SK-N-SH (cell line): ENCODE measurements around the gene GFOD2. TPM values are rescaled to one million over a fixed set of nuclear protein-coding genes. Genes with fewer than 3 reads are reported as not detected.

Source experiments
- CTCF ChIA-PET: fragments of 300-600, 350-600 bp; formaldehyde crosslinking; extraction: SDS; loops from one replicate; lab custom pipeline; 2021; lab: Yijun Ruan, JAX
- POLR2A ChIA-PET: fragments of 350-600 bp; sonication (Branson Sonifier 250); formaldehyde crosslinking; extraction: SDS; loops from one replicate; lab custom pipeline; 2020; ENCODE audit warnings: antibody characterized with exemption, inconsistent platforms; lab: Yijun Ruan, JAX
- DNase-seq: peaks from one replicate; pipeline ENCODE4 v3.0.0; 2012
- H2AFZ ChIP-seq: fragments of 200-600 bp; sonication (generic); 2 replicates; pipeline ENCODE4 v1.8.1; 2016; ENCODE audit warnings: antibody characterized with exemption, mild to moderate bottlenecking, low read depth
- H3F3A ChIP-seq: fragments of 200-600 bp; sonication (generic); replicated peaks from 2 replicates; pipeline ENCODE3; 2016; ENCODE audit warnings: antibody characterized with exemption, mild to moderate bottlenecking; ENCODE audit not compliant: insufficient read depth
- H3K27ac ChIP-seq, 2 experiments: fragments of 200-500 bp in 1 of 2; fragments of 200-600 bp in 1 of 2; sonication (Bioruptor generic) in 1 of 2; sonication (generic), shearing (Covaris generic) in 1 of 2; 2 replicates each; pipeline versions ENCODE4 v1.5.1 to v1.6.1; 2014 to 2016; ENCODE audit warnings: low read depth in 2 of 2, inconsistent platforms in 1 of 2, low read length in 1 of 2, mild to moderate bottlenecking in 1 of 2, mixed read lengths in 1 of 2
- H3K27me3 ChIP-seq: fragments of 200-600 bp; sonication (generic), shearing (Covaris generic); 2 replicates; pipeline ENCODE4 v1.6.1; 2016; ENCODE audit warnings: mixed run types; ENCODE audit not compliant: insufficient read depth
- H3K36me3 ChIP-seq, 2 experiments: fragments of 200-500 bp in 1 of 2; fragments of 200-600 bp in 1 of 2; sonication (Bioruptor generic) in 1 of 2; sonication (generic) in 1 of 2; replicated peaks in 1 of 2; 2 replicates each; pipeline versions ENCODE3 to v1.5.1; 2014 to 2016; ENCODE audit warnings: low read length in 1 of 2, mild to moderate bottlenecking in 1 of 2; ENCODE audit not compliant: insufficient read depth in 2 of 2, control insufficient read depth in 1 of 2
- H3K4me1 ChIP-seq, 2 experiments: fragments of 200-500 bp in 1 of 2; fragments of 200-600 bp in 1 of 2; sonication (Bioruptor generic) in 1 of 2; sonication (generic), shearing (Covaris generic) in 1 of 2; 2 replicates each; pipeline versions ENCODE4 v1.5.1 to v1.6.1; 2014 to 2016; ENCODE audit warnings: low read depth in 1 of 2, low read length in 1 of 2, mixed run types in 1 of 2; ENCODE audit not compliant: insufficient read depth in 2 of 2, control insufficient read depth in 1 of 2
- H3K4me2 ChIP-seq: fragments of 200-600 bp; sonication (generic), shearing (Covaris generic); 2 replicates; pipeline ENCODE4 v1.6.1; 2017; ENCODE audit warnings: mixed run types
- H3K4me3 ChIP-seq, 2 experiments: fragments of 200-500 bp in 1 of 2; fragments of 200-600 bp in 1 of 2; sonication (Bioruptor generic) in 1 of 2; sonication (generic), shearing (Covaris generic) in 1 of 2; 2 replicates each; pipeline versions ENCODE4 v1.5.1 to v1.8.1; 2014 to 2016; ENCODE audit warnings: low read depth in 2 of 2, inconsistent platforms in 1 of 2, low read length in 1 of 2, mild to moderate bottlenecking in 1 of 2, mixed read lengths in 1 of 2, moderate library complexity in 1 of 2
- H3K79me2 ChIP-seq: fragments of 200-600 bp; sonication (generic); 2 replicates; pipeline ENCODE4 v1.8.1; 2017; ENCODE audit warnings: mild to moderate bottlenecking; ENCODE audit not compliant: insufficient read depth
- H3K9ac ChIP-seq: fragments of 200-600 bp; sonication (generic); 2 replicates; pipeline ENCODE4 v1.6.1; 2017; ENCODE audit warnings: mixed run types
- H3K9me2 ChIP-seq: fragments of 200-600 bp; sonication (generic); 2 replicates; pipeline ENCODE4 v1.6.1; 2017; ENCODE audit warnings: mixed run types
- H3K9me3 ChIP-seq: fragments of 200-600 bp; sonication (generic); 2 replicates; pipeline ENCODE4 v1.6.1; 2017; ENCODE audit warnings: mixed run types, mild to moderate bottlenecking, moderate library complexity
- H4K20me1 ChIP-seq: fragments of 200-600 bp; sonication (generic); 2 replicates; pipeline ENCODE4 v1.6.1; 2017; ENCODE audit warnings: mild to moderate bottlenecking, mixed run types; ENCODE audit not compliant: insufficient read depth
- CHD2 ChIP-seq: fragments of 150-350 bp; IDR thresholded peaks from 2 replicates; pipeline ENCODE4 v1.6.1; 2018; ENCODE audit warnings: low read length; ENCODE audit not compliant: partially characterized antibody
- ELF1 ChIP-seq: IDR thresholded peaks from 2 replicates; pipeline ENCODE4 v1.4.0; 2012
- EP300 ChIP-seq, 2 experiments: IDR thresholded peaks; 2 replicates each; pipeline versions ENCODE4 v1.4.0 to v1.6.1; 2012; ENCODE audit warnings: borderline replicate concordance in 1 of 2, low read depth in 1 of 2, low read length in 1 of 2
- FOSL2 ChIP-seq: IDR thresholded peaks from 2 replicates; pipeline ENCODE4 v1.4.0; 2012; ENCODE audit warnings: low read depth, mild to moderate bottlenecking, moderate library complexity, borderline replicate concordance
- FOXJ3 ChIP-seq: sonication (generic); formaldehyde crosslinking; IDR thresholded peaks from 2 replicates; pipeline ENCODE4 v1.5.1; 2020; ENCODE audit warnings: mild to moderate bottlenecking, missing genetic modification reagents
- GABPA ChIP-seq: IDR thresholded peaks from 2 replicates; pipeline ENCODE4 v1.4.0; 2012; ENCODE audit warnings: low read depth, mild to moderate bottlenecking
- MEF2A ChIP-seq: IDR thresholded peaks from 2 replicates; pipeline ENCODE4 v1.4.0; 2012; ENCODE audit warnings: low read depth, borderline replicate concordance
- MXI1 ChIP-seq: IDR thresholded peaks from 2 replicates; pipeline ENCODE4 v1.6.1; 2012; ENCODE audit warnings: mild to moderate bottlenecking, low read depth, low read length, improper control_type of control experiment
- NRF1 ChIP-seq: IDR thresholded peaks from 2 replicates; pipeline ENCODE4 v1.6.1; 2012; ENCODE audit warnings: low read depth, mild to moderate bottlenecking, low read length
- RAD21 ChIP-seq: IDR thresholded peaks from 2 replicates; pipeline ENCODE4 v1.6.1; 2012; ENCODE audit warnings: mild to moderate bottlenecking, low read length
- RFX5 ChIP-seq: IDR thresholded peaks from 2 replicates; pipeline ENCODE4 v1.6.1; 2012; ENCODE audit warnings: mild to moderate bottlenecking, improper control_type of control experiment, low read length
- SMC3 ChIP-seq: IDR thresholded peaks from 2 replicates; pipeline ENCODE4 v1.6.1; 2012; ENCODE audit warnings: low read depth, low read length, improper control_type of control experiment
- YY1 ChIP-seq: IDR thresholded peaks from 2 replicates; pipeline ENCODE4 v1.4.0; 2012; ENCODE audit warnings: low read depth, mild to moderate bottlenecking
- ZBTB33 ChIP-seq: IDR thresholded peaks from 2 replicates; pipeline ENCODE4 v1.4.0; 2012; ENCODE audit warnings: low read depth, borderline replicate concordance
- WGBS: methylation state at CpG from one replicate; pipeline ENCODE4 v1.1.6; 2017; ENCODE audit warnings: low lambda C conversion rate; 5-methylcytosine and 5-hydroxymethylcytosine counted together
- polyA plus RNA-seq, 3 experiments: library from polyadenylated mRNA; depleted of rRNA; stranded (reverse); fragments of >200 nt; gene quantifications; 2 replicates each; pipeline ENCODE4 v1.2.3, GENCODE V29; 2012
- TF ChIP-seq, protein P1 (sequence below): fragments of 150-350 bp; IDR thresholded peaks from 2 replicates; pipeline ENCODE4 v1.6.1; 2016; ENCODE audit warnings: mild to moderate bottlenecking, low read depth, low read length
- TF ChIP-seq, protein P2 (sequence below): IDR thresholded peaks from 2 replicates; pipeline ENCODE4 v1.6.1; 2012; ENCODE audit warnings: mild to moderate bottlenecking, low read depth, low read length, moderate library complexity
- TF ChIP-seq, protein P3 (sequence below): fragments of 200-600 bp; sonication (generic); IDR thresholded peaks from 2 replicates; pipeline ENCODE4 v1.6.1; 2017; ENCODE audit warnings: antibody characterized with exemption, mild to moderate bottlenecking, moderate library complexity

GFOD2 gene
- polyA plus RNA-seq, 1 of the 3 experiments (the other 2 are of a cell fraction), result 19.0 TPM

DNA sequence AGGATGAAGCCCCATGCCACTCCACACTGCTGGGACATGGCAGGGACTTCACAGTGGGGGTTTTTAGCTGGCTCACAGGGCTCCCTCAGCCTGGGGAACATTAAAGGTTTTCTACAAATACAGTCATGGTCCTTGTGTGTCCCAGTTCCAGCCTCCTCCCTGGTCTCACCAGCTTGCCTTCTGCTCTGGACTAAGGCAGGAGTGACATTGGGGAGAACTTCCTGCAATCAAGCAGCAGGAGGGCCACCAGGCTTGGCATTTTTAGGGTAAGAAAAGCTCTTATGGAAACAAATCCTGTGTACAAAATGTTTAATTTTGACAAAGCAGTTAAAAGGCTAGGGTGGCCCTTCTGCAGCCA lies 56.5 kb downstream of the GFOD2 start:
- POLR2A ChIA-PET, result no interaction called here
- H2AFZ ChIP-seq, result no peak overlapping the region

DNA sequence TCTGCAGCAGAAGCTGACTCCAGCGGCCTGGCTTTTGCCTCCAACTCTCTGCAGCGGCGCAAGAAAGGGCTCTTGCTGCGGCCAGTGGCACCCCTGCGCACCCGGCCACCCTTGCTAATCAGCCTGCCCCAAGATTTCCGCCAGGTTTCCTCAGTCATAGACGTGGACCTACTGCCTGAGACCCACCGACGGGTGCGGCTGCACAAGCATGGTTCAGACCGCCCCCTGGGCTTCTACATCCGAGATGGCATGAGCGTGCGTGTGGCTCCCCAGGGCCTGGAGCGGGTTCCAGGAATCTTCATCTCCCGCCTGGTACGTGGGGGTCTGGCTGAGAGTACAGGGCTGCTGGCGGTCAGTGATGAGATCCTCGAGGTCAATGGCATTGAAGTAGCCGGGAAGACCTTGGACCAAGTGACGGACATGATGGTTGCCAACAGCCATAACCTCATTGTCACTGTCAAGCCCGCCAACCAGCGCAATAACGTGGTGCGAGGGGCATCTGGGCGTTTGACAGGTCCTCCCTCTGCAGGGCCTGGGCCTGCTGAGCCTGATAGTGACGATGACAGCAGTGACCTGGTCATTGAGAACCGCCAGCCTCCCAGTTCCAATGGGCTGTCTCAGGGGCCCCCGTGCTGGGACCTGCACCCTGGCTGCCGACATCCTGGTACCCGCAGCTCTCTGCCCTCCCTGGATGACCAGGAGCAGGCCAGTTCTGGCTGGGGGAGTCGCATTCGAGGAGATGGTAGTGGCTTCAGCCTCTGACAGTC lies 57.0 kb downstream of the GFOD2 start:
- H2AFZ ChIP-seq, result no peak overlapping the region
- peaks cover 0 to 23% of the 10 kb centered on the region in 2 experiments for H3K36me3 ChIP-seq
- H3K27me3 ChIP-seq, result no peaks in the 10 kb centered on the region
- no peak overlapping the region for H3K4me3 ChIP-seq
- no peak overlapping the region for H3K27ac ChIP-seq
- DNase-seq, result no peak
- 0 out of 2 replicates have a peak, but pooled peaks cover 3% of the 10 kb centered on the region for H4K20me1 ChIP-seq
- H3K79me2 ChIP-seq, result peaks cover 20% of the 10 kb centered on the region
- 99% methylated on average over 14 of the region's 34 CpGs for WGBS
- H3K9me3 ChIP-seq, result no peaks in the 10 kb centered on the region
- H3K9me2 ChIP-seq, result no peaks in the 10 kb centered on the region
- CTCF ChIA-PET, result interaction anchor here (0.7 to 18.3 kb wide), 10 partner anchors 10 to 217 kb away, joined by 3 to 246 read pairs (median 6); partner anchors contain the start of genes CARMIL2 and CTCF
- H3K4me1 ChIP-seq, result peaks cover 3 to 31% of the 10 kb centered on the region in 2 experiments; a peak in 2 of 4 replicates
- H3K9ac ChIP-seq, result no peak overlapping the region
- POLR2A ChIA-PET, result no interaction called here
- H3K4me2 ChIP-seq, result no peak overlapping the region
- H3F3A ChIP-seq, result peaks cover 13% of the 10 kb centered on the region
- TF ChIP-seq GABPA (no peak), FOXJ3 (CRISPR knock-in tag) (no peak), EP300 (IDR thresholded peaks at IDR 0.05; ENCODE audit: borderline replicate concordance in 1 of 2, low read depth in 1 of 2, low read length in 1 of 2) (no peak), RFX5 (no peak), ZBTB33 (no peak), FOSL2 (no peak), NRF1 (no peak), CHD2 (no peak), ELF1 (no peak), MEF2A (no peak), YY1 (no peak), SMC3 (no peak), RAD21 (no peak)
- TF ChIP-seq, protein P1, sequence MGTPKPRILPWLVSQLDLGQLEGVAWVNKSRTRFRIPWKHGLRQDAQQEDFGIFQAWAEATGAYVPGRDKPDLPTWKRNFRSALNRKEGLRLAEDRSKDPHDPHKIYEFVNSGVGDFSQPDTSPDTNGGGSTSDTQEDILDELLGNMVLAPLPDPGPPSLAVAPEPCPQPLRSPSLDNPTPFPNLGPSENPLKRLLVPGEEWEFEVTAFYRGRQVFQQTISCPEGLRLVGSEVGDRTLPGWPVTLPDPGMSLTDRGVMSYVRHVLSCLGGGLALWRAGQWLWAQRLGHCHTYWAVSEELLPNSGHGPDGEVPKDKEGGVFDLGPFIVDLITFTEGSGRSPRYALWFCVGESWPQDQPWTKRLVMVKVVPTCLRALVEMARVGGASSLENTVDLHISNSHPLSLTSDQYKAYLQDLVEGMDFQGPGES, result no peak
- TF ChIP-seq, protein P2, sequence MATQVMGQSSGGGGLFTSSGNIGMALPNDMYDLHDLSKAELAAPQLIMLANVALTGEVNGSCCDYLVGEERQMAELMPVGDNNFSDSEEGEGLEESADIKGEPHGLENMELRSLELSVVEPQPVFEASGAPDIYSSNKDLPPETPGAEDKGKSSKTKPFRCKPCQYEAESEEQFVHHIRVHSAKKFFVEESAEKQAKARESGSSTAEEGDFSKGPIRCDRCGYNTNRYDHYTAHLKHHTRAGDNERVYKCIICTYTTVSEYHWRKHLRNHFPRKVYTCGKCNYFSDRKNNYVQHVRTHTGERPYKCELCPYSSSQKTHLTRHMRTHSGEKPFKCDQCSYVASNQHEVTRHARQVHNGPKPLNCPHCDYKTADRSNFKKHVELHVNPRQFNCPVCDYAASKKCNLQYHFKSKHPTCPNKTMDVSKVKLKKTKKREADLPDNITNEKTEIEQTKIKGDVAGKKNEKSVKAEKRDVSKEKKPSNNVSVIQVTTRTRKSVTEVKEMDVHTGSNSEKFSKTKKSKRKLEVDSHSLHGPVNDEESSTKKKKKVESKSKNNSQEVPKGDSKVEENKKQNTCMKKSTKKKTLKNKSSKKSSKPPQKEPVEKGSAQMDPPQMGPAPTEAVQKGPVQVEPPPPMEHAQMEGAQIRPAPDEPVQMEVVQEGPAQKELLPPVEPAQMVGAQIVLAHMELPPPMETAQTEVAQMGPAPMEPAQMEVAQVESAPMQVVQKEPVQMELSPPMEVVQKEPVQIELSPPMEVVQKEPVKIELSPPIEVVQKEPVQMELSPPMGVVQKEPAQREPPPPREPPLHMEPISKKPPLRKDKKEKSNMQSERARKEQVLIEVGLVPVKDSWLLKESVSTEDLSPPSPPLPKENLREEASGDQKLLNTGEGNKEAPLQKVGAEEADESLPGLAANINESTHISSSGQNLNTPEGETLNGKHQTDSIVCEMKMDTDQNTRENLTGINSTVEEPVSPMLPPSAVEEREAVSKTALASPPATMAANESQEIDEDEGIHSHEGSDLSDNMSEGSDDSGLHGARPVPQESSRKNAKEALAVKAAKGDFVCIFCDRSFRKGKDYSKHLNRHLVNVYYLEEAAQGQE, result no peak
- TF ChIP-seq, protein P3, sequence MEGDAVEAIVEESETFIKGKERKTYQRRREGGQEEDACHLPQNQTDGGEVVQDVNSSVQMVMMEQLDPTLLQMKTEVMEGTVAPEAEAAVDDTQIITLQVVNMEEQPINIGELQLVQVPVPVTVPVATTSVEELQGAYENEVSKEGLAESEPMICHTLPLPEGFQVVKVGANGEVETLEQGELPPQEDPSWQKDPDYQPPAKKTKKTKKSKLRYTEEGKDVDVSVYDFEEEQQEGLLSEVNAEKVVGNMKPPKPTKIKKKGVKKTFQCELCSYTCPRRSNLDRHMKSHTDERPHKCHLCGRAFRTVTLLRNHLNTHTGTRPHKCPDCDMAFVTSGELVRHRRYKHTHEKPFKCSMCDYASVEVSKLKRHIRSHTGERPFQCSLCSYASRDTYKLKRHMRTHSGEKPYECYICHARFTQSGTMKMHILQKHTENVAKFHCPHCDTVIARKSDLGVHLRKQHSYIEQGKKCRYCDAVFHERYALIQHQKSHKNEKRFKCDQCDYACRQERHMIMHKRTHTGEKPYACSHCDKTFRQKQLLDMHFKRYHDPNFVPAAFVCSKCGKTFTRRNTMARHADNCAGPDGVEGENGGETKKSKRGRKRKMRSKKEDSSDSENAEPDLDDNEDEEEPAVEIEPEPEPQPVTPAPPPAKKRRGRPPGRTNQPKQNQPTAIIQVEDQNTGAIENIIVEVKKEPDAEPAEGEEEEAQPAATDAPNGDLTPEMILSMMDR, result no peak

More for the DNA sequence above, 56.5 kb downstream of the GFOD2 start:
- peaks cover 20% of the 10 kb centered on the region for H3K79me2 ChIP-seq
- no peak for DNase-seq
- H4K20me1 ChIP-seq, result 0 out of 2 replicates have a peak, but pooled peaks cover 3% of the 10 kb centered on the region
- H3K27ac ChIP-seq, result no peak overlapping the region
- H3K27me3 ChIP-seq, result no peaks in the 10 kb centered on the region
- H3K36me3 ChIP-seq, result peaks cover 0 to 19% of the 10 kb centered on the region in 2 experiments
- H3K9me2 ChIP-seq, result no peaks in the 10 kb centered on the region
- H3K4me3 ChIP-seq, result no peak overlapping the region
- TF ChIP-seq SMC3 (no peak), MXI1 (no peak), CHD2 (no peak)
- TF ChIP-seq, all 33 proteins: peak for 0
- Histone ChIP-seq H3K9ac (no peak overlapping the region), H3F3A (peaks cover 15% of the 10 kb centered on the region), H3K4me2 (no peak overlapping the region), H3K9me3 (no peaks in the 10 kb centered on the region), H3K4me1 (peaks cover 9 to 37% of the 10 kb centered on the region in 2 experiments; a peak in 2 of 4 replicates)
- CTCF ChIA-PET, result interaction anchor here (0.6 to 18.3 kb wide), 13 partner anchors 10 to 265 kb away, joined by 3 to 246 read pairs (median 4); partner anchors contain the start of genes CARMIL2, CTCF and RIPOR1
